OCI-LY1 (cell line): ENCODE results near the gene INSYN1.

Experiments
- CTCF ChIP-seq: fragments of 200-600 bp; sonication (generic), shearing (Covaris generic); IDR thresholded peaks from 2 replicates; pipeline ENCODE4 v1.5.1; 2017; ENCODE audit warnings: mild to moderate bottlenecking, antibody characterized with exemption, low read length, moderate library complexity, mixed read lengths
- EZH2 ChIP-seq: fragments of 200-600 bp; sonication (generic), shearing (Covaris generic); IDR thresholded peaks from 2 replicates; pipeline ENCODE4 v1.8.0; 2017; ENCODE audit warnings: borderline replicate concordance, mixed run types, mild to moderate bottlenecking, antibody characterized with exemption, low read length, moderate library complexity, mixed read lengths

DNA sequence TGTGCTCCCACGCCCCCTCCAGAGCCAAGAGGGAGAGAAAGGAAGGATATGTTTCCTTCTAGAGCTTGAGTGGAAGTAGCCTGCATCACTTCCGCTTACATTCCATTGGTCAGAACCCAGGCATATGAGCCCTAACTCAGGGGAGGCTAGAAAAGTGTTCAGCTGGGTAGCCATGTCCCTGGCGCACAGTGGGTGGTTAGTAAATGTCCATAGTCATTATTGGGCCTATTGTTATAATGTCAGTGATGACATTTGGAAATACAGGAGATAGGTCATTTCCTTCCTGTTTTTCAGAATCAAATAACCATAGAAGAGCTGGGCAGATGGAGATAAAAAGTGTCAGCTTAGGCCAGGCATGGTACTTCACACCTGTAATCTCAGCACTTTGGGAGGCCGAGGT, 41.6 kb downstream of the INSYN1 start:
- TF ChIP-seq CTCF, result no peak
- no peak for TF ChIP-seq EZH2
